Esophagus muscularis mucosa (tissue), 4 donors: Measurements from ENCODE around the gene LRIT2.

ENCODE experiments used
- CTCF ChIP-seq, 3 experiments: fragments of 200-600 bp in 2 of 3; fragments of 450-650 bp in 1 of 3; sonication (generic) in 2 of 3; IDR thresholded peaks; one replicate each; pipeline ENCODE4 v1.5.1; 2017 to 2019; ENCODE audit warnings: antibody characterized with exemption in 3 of 3, mild to moderate bottlenecking in 2 of 3, moderate library complexity in 1 of 3
- EP300 ChIP-seq: sonication (generic); formaldehyde crosslinking; IDR thresholded peaks from one replicate; pipeline ENCODE4 v1.6.1; 2017; ENCODE audit warnings: antibody characterized with exemption
- POLR2AphosphoS5 ChIP-seq, 2 donors: sonication (generic); formaldehyde crosslinking; IDR thresholded peaks; one replicate each; pipeline ENCODE4 v1.6.1; 2017; ENCODE audit warnings: antibody characterized with exemption in 2 of 2

GRCh38 chr10:84184517-84184916 lies 40.8 kb downstream of the LRIT2 start:
- no peak for TF ChIP-seq CTCF (IDR thresholded peaks at IDR 0.05)
- no peak for TF ChIP-seq EP300
- TF ChIP-seq POLR2AphosphoS5 (IDR thresholded peaks at IDR 0.05), result no peak
